ENCODE data around the gene MYO16. TPM values are rescaled to one million over a fixed set of nuclear protein-coding genes. Genes with fewer than 3 reads are reported as not detected.

The MYO16 gene
- total RNA-seq, 1 donor from 2014 or later, result 22.0 TPM

- TF ChIP-seq, protein P1, sequence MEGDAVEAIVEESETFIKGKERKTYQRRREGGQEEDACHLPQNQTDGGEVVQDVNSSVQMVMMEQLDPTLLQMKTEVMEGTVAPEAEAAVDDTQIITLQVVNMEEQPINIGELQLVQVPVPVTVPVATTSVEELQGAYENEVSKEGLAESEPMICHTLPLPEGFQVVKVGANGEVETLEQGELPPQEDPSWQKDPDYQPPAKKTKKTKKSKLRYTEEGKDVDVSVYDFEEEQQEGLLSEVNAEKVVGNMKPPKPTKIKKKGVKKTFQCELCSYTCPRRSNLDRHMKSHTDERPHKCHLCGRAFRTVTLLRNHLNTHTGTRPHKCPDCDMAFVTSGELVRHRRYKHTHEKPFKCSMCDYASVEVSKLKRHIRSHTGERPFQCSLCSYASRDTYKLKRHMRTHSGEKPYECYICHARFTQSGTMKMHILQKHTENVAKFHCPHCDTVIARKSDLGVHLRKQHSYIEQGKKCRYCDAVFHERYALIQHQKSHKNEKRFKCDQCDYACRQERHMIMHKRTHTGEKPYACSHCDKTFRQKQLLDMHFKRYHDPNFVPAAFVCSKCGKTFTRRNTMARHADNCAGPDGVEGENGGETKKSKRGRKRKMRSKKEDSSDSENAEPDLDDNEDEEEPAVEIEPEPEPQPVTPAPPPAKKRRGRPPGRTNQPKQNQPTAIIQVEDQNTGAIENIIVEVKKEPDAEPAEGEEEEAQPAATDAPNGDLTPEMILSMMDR (IDR thresholded peaks at IDR 0.05; ENCODE audit: partially characterized antibody, unreplicated experiment), result no peak
- H3K4me3 Mint-ChIP-seq (ENCODE audit: unreplicated experiment), result no peak overlapping the region
- H3K9me3 Mint-ChIP-seq (ENCODE audit: unreplicated experiment), result no peaks in the 10 kb centered on the region
- no peak for DNase-seq
- H3K36me3 Mint-ChIP-seq (ENCODE audit: unreplicated experiment), result no peaks in the 10 kb centered on the region
- H3K27me3 Mint-ChIP-seq (ENCODE audit: unreplicated experiment), result no peaks in the 10 kb centered on the region
- no peak overlapping the region for H3K27ac Mint-ChIP-seq (ENCODE audit: unreplicated experiment)
- H3K4me1 Mint-ChIP-seq (ENCODE audit: low read depth, unreplicated experiment), result peaks cover 5% of the 10 kb centered on the region
Measured at GRCh38 chr13:108993346-108993745, 363.9 kb downstream of the MYO16 start.

- H3K27me3 Mint-ChIP-seq (ENCODE audit: unreplicated experiment), result no peaks in the 10 kb centered on the region
- no peak overlapping the region for H3K27ac Mint-ChIP-seq (ENCODE audit: unreplicated experiment)
- no peaks in the 10 kb centered on the region for H3K9me3 Mint-ChIP-seq (ENCODE audit: unreplicated experiment)
- H3K4me3 Mint-ChIP-seq (ENCODE audit: unreplicated experiment), result no peak overlapping the region
- TF ChIP-seq, protein P1 (IDR thresholded peaks at IDR 0.05; ENCODE audit: partially characterized antibody, unreplicated experiment), result no peak
- no peaks in the 10 kb centered on the region for H3K4me1 Mint-ChIP-seq (ENCODE audit: low read depth, unreplicated experiment)
- no peak for DNase-seq
- H3K36me3 Mint-ChIP-seq (ENCODE audit: unreplicated experiment), result no peaks in the 10 kb centered on the region
Measured at GRCh38 chr13:108996430-108996829, 367.0 kb downstream of the MYO16 start.

DNA sequence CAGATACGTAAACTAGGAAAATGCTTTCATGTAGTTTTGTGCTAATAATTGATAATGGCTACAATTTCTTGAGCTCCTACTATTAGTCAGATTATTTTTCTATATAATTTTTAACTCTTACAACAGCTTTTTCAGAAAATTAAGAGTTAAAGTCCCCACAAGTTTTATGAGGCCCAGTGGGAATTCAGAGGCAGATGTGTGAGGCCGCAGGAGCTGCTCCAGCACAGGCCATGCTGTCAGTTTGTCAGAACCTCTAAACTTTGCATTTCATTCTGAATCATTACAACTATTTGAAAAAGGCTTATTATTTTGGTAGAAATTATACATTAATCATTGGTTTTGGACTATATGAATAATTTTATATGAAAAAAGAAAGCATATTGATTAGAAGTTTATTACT lies 370.8 kb downstream of the MYO16 start:
- Mint-ChIP-seq H3K4me3 (ENCODE audit: unreplicated experiment) (no peak overlapping the region), H3K9me3 (ENCODE audit: unreplicated experiment) (no peaks in the 10 kb centered on the region), H3K27ac (ENCODE audit: unreplicated experiment) (no peak overlapping the region), H3K4me1 (ENCODE audit: low read depth, unreplicated experiment) (peaks cover 5% of the 10 kb centered on the region), H3K36me3 (ENCODE audit: unreplicated experiment) (no peaks in the 10 kb centered on the region), H3K27me3 (ENCODE audit: unreplicated experiment) (no peaks in the 10 kb centered on the region)
- TF ChIP-seq, protein P1 (IDR thresholded peaks at IDR 0.05; ENCODE audit: partially characterized antibody, unreplicated experiment), result no peak
- DNase-seq, result no peak

GRCh38 chr13:109002934-109003333 lies 373.5 kb downstream of the MYO16 start:
- no peak for DNase-seq
- peaks cover 5% of the 10 kb centered on the region for H3K4me1 Mint-ChIP-seq (ENCODE audit: low read depth, unreplicated experiment)
- H3K9me3 Mint-ChIP-seq (ENCODE audit: unreplicated experiment), result peaks cover 2% of the 10 kb centered on the region
- H3K27me3 Mint-ChIP-seq (ENCODE audit: unreplicated experiment), result no peaks in the 10 kb centered on the region
- H3K4me3 Mint-ChIP-seq (ENCODE audit: unreplicated experiment), result no peak overlapping the region
- H3K27ac Mint-ChIP-seq (ENCODE audit: unreplicated experiment), result no peak overlapping the region
- TF ChIP-seq, protein P1 (IDR thresholded peaks at IDR 0.05; ENCODE audit: partially characterized antibody, unreplicated experiment), result no peak
- peaks cover 4% of the 10 kb centered on the region for H3K36me3 Mint-ChIP-seq (ENCODE audit: unreplicated experiment)

DNA sequence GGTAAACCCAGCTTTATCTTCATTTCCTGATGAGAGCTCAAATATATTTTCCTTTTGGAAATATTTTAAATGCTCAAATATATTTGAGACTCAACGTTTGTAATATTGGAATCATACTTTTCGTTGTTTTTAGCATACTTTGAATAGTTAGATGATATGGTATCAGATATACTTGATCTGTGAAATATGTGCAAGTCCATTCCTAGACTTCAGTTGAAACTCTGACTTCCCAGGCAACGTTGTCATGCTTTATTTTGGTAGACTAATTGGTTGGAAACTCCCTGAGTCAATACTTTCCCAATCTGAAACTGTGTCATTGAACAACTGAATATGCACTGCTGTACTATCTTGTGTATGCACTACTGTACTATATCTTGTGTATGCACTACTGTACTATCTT lies 378.5 kb downstream of the MYO16 start:
- Mint-ChIP-seq H3K36me3 (ENCODE audit: unreplicated experiment) (peaks cover 4% of the 10 kb centered on the region), H3K9me3 (ENCODE audit: unreplicated experiment) (peaks cover 2% of the 10 kb centered on the region), H3K4me3 (ENCODE audit: unreplicated experiment) (no peak overlapping the region), H3K27ac (ENCODE audit: unreplicated experiment) (no peak overlapping the region), H3K27me3 (ENCODE audit: unreplicated experiment) (no peaks in the 10 kb centered on the region), H3K4me1 (ENCODE audit: low read depth, unreplicated experiment) (no peaks in the 10 kb centered on the region)
- no peak for DNase-seq
- TF ChIP-seq, protein P1 (IDR thresholded peaks at IDR 0.05; ENCODE audit: partially characterized antibody, unreplicated experiment), result no peak
